T-helper 1 cell treated with Interleukin-12 subunit alpha and Interleukin-12 subunit beta and Interleukin-4 antibody, amounts not matched to agents 30 ng/mL and 1 ng/mL, for 36 hours (primary cell): ENCODE data around the gene GRAP2. TPM values are rescaled to one million over a fixed set of nuclear protein-coding genes. Genes with fewer than 3 reads are reported as not detected.
"Not testable (repeated sequence)": the region's sequence is repeated elsewhere in the genome, so short reads cannot be mapped to it uniquely, and the experiment has no call there.

Source experiments
- intact Hi-C: fragments of 100-400 bp; cut with micrococcal nuclease; formaldehyde crosslinking; loops from one replicate; pipeline ENCODE4 v1.15.1; 2024
- total RNA-seq: library from RNA; stranded (reverse); gene quantifications from 2 replicates; pipeline ENCODE4 v1.2.3, GENCODE V29; 2022

GRAP2 gene
- 151 and 157 TPM in 2 replicates for total RNA-seq

- intact Hi-C loops = loop anchor here (1.0 to 10.0 kb wide), 12 partner anchors 10 to 806 kb away; partner anchors contain the start of genes APOBEC3H, RPS19BP1 and TNRC6B
Measured at GRCh38 chr22:39900306-39901227, at the start of gene GRAP2. Gene GRAP2, plus strand, starts transcription at chr22:39901084. Its CDS starts 46,023 bp downstream, at chr22:39947107.

- intact Hi-C loops = no loop called here
Measured at GRCh38 chr22:39851606-39852315, 49.1 kb upstream of the GRAP2 start.

- intact Hi-C loops = no loop called here
Measured at GRCh38 chr22:39852799-39853198, 48.1 kb upstream of the GRAP2 start.

GRCh38 chr22:39856588-39856987 lies 44.3 kb upstream of the GRAP2 start:
- intact Hi-C loops = no loop called here

GRCh38 chr22:39859903-39860588 lies 40.8 kb upstream of the GRAP2 start:
- intact Hi-C loops = no loop called here

- intact Hi-C loops = no loop called here
Measured at GRCh38 chr22:39868741-39869140, 32.1 kb upstream of the GRAP2 start.

- intact Hi-C loops = not testable (repeated sequence)
Measured at GRCh38 chr22:39869797-39870196, 31.1 kb upstream of the GRAP2 start.

- intact Hi-C loops = no loop called here
Measured at GRCh38 chr22:39871008-39871798, 29.7 kb upstream of the GRAP2 start.

- intact Hi-C loops = no loop called here
Measured at GRCh38 chr22:39872548-39872947, 28.3 kb upstream of the GRAP2 start.

GRCh38 chr22:39873965-39874364 lies 26.9 kb upstream of the GRAP2 start:
- intact Hi-C loops = no loop called here

GRCh38 chr22:39875176-39875885 lies 25.6 kb upstream of the GRAP2 start:
- intact Hi-C loops = not testable (repeated sequence)

- intact Hi-C loops = no loop called here
Measured at GRCh38 chr22:39877079-39877845, 23.6 kb upstream of the GRAP2 start.

- intact Hi-C loops = no loop called here
Measured at GRCh38 chr22:39880722-39881121, 20.2 kb upstream of the GRAP2 start.

- intact Hi-C loops = no loop called here
Measured at GRCh38 chr22:39883057-39883456, 17.8 kb upstream of the GRAP2 start.

GRCh38 chr22:39889924-39890323 lies 11.0 kb upstream of the GRAP2 start:
- intact Hi-C loops = not testable (repeated sequence)

- intact Hi-C loops = no loop called here
Measured at GRCh38 chr22:39893526-39893925, 7.4 kb upstream of the GRAP2 start, which contains the start of gene ENTHD1. Gene ENTHD1, minus strand, starts transcription at chr22:39893760. Its CDS starts 6,012 bp downstream, at chr22:39887748.

GRCh38 chr22:39894554-39895092 lies 6.3 kb upstream of the GRAP2 start:
- intact Hi-C loops = no loop called here

- intact Hi-C loops = no loop called here
Measured at GRCh38 chr22:39895682-39896081, 5.2 kb upstream of the GRAP2 start.
